HG02763 (cell line): ENCODE measurements around the gene CC2D2A.

Experiments used
- ATAC-seq: cut with Tn5 transposase; IDR thresholded peaks from one replicate; pipeline ENCODE4 v1.9.1; 2021; ENCODE audit warnings: mild to moderate bottlenecking, moderate library complexity; ENCODE audit not compliant: unreplicated experiment

Gene CC2D2A

DNA sequence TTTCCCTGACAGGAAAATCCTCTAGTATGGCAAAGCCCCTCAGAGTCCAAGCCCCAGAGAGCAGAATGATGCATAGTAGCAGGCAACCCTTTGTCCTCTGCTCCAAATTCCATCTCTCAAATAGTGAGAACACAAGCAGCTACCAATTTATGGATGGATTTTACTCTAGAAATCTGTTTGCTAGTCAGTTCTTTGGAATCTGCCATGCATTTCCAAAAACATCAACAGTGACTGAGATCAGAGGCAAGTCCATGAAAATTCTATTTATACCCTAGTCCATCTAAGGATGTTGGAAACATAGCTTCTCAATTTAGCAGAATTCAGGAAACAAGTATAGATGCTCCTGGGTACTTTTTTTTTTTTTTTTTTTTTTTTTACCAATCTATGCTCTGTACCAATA is 10.0 kb upstream of the CC2D2A start:
- no peak for ATAC-seq

DNA sequence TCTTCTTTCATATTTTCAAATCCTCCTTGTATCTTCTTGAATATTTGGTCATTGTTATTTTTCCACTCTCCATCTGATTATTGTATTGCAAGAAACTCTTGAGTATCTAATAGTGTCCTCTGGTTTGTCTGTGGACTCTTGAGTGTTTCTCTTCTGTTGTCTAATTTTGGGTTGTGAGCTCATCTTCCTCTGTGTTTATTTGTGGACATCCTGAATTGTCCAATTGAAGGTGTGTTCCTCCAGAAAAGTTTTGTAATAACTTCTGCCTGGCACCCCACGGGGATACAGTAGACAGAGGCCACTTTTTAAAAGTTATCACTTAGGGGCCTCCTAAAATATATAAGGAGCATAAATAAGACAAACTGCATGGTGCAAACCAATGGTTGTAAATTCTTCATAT is 3.1 kb upstream of the CC2D2A start:
- no peak for ATAC-seq

DNA sequence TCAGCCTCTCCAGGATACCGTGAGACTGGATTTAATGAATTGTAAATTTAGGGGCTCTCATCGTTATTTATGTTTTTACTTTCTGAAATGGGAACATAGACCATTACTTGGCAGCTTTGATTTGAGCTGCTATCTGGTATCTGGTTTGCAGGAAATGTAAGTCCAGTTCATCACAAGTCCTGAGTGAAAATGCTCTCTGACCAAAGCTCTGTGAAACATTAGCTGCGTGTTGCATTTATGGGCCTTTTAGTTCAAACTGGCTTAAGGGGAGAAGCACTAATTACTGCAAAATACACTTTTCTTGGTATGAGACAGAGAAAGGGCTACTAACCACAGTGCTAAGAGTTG is 420 bp downstream of the CC2D2A start:
- no peak for ATAC-seq

DNA sequence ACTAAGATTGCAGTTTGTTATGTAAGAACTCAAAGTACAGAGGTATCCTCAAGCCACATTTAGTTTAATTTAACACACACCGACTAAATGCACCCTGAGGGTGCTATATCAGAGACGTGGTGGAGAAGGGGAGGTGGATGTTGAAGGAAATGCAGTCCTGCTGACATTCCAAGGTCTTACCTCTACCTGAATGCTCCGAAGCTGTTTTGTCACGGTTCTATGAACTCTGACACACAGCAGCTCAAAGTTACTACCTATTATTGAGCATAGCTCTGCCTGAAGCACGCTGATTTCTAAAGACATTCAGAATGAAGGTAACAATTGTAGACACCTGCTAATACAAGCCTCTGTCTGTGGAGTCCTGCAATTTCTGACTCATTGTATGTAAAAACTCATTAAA is 6.7 kb downstream of the CC2D2A start:
- ATAC-seq: no peak

DNA sequence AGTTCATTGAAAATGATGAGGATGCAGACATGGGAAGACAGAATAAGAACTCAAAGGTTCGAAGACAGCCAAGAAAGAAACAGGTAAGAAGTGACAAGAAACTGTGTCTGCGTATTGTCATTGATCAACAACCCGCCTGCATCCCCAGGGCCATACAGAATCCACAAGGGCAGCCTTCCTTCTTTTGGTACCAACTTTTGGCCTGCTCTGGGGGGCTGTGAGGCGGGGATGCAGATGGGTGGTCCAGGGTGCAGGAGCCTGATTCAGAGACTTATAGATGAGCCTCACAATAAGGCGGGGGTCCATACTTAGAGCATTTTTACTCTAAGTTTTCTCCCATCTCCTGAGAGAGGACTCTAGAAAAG is 9.0 kb downstream of the CC2D2A start:
- ATAC-seq: no peak

DNA sequence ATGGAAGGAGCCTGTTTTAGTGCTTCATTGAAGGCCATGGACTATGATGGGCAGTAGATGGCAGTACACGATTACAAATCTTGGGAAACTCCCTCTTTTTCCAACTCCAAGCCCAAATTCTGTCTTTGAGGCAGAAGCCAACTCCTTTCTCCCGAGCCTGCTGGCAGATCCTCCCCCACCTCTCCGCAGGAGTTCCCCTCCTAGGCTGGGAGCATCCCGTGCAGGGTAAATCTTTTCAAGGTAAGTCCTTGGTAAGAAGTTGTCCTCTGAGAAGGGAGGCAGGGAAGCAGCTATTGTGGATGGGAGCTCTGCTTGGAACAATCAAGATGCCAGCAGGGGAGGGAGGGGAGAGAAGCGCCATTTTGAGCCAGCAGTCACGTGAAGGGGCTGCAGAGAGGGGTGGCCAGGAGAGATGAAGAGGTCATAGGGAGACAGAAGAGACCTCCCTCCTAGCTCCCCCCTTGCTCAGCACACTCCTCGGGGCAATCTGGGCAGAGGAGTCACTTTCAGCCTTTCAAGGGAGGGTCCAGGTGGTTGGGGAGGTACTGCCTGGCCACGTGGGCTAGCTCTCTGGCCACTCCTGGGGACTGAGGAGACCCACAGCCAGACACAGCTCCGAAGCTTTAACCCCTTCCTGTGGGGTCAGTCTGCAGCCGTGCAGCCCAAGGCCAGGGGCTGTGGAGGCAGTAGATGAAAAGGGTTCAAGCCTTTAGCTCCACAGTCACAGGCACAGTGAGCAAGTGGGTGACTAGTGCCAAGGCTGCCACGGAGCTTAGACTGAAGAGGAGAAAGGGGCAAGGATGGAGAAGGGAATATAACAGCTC is 9.6 kb downstream of the CC2D2A start:
- no peak for ATAC-seq

DNA sequence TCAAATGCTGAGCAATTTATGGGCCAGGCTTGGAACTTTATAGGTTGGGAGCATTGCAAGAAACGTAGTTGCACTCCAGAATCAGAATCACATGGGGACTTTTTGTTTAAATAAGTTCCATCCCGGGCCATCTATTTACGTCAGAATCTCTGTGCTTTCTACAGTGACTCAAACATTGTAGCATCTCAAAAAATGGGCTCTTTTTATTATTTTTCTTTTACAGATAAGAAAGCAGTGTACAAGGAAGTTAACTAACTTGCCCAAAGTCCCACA is 10.2 kb downstream of the CC2D2A start:
- ATAC-seq: no peak

DNA sequence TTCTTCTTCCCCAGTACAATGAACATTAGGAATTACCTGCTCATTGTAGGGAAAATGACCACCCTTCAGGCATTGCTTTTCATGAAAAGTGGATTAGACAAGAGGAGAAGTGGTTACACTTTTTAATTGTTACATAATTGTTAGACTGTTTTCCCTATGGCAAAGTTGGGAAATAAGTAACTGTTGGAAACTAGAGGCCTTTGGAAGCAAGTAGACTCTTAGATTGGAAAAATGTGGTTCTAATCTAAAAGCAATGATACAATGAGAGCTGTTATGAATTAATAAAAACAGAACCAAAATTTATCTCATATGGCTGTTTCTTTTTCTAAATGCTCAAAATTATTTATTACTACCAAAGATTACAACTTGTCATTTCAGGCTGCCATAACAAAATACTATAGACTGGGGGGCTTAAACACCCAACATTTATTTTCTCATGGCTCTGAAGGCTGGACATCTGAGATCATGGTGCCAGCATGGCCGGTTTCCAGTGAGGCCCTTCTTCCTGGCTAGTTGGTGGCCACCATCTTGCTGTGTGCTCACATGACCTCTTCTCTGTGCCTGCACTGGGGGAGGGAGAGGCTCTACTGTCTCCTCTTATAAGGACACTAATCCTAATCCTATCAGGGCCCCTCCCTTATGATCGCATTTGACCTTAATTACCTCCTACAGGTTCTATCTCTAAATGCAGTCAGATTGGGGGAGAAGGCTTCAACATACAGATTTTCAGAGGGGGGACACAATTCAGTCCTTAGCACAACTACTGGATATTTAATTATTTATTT is 12.5 kb downstream of the CC2D2A start:
- no peak for ATAC-seq

DNA sequence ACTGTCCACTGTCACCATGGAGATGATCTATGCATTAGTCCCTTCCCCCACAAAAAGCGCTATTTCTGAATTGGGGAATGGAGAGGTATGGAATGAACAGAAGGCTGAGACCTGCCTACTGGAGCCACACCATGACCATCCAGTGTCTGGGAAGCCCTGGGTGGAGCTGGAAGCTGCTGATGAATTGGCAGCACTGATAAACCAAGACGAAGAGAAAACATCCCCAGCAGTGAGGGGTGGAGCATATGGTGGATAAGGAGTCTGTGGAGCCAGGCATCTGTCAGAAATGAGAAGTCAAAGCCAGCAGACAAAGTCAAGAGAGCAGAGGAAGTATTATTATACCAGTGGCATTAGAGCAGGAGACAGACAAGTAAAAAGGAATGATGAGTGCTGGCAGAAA is 13.2 kb downstream of the CC2D2A start:
- no peak for ATAC-seq

DNA sequence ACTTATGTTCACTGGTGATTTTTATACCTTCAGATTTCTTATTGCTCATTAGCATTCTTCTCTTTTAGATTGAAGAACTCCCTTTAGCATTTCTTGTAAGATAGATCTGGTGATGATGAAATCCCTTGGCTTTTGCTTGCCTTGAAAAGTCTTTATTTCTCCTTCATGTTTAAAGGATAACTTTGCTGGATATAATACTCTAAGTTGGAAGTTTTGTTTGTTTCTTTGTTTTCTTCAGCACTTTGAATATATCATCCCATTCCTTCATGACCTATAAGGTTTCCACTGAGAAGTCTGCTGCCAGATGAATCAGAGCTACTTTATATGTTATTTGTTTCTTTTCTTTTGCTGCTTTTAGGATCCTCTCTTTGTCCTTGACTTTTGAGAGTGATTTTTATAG is 18.5 kb downstream of the CC2D2A start:
- no peak for ATAC-seq

DNA sequence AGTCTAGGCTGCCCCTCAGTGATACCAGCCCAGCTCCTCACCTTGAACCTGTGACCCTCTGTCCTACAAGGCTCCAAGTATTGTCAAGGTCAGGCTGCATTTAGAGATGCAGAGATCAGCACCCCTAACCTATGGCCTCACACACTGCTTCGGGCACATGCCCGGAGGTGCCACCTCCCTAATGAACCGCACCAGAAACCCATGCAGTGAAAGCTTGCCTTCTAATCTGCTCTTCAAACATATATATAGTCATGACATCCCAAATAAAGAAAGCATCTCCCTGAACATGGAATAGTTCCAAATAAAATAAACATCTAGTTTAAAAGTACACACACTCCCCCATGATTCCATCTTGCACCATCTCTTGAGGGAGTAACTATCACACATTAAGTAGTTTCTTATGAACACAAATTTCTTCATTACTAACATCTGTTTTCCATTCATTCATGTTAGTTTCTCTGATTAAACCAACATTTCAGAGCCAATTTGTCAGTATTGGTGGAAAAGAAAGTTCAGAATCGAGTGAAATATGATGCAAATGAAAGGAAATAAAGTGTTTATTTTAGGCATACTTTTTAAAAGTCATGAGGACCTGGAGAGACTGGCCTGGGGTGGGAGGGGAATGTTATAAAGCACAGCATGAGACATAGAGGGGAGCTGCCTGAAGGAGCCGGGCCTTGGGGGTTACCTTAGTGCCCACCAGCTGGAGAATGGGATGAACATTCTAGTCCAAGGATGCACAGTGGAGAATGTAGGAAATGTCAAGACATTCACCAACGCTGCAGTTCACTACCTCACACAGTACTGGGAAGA is 19.2 kb downstream of the CC2D2A start:
- no peak for ATAC-seq

DNA sequence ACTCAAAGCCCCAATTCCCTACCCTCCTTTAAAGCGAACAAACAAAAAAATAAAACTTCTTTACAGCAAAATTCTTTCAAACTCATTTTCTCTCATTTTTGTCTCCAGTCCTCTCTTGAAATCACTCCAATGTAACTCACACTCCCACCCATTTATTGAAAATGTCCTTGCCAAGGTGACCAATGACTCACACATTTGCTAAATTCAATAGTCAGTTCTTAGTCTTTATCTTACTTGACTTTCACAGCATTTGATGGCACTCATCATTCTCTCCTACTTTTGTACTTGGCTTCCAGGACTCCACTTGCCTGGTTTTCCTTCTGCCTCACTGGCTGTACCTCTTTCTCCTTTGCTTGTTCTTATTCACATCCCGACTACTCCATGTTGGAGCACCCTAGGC is 19.9 kb downstream of the CC2D2A start:
- no peak for ATAC-seq

DNA sequence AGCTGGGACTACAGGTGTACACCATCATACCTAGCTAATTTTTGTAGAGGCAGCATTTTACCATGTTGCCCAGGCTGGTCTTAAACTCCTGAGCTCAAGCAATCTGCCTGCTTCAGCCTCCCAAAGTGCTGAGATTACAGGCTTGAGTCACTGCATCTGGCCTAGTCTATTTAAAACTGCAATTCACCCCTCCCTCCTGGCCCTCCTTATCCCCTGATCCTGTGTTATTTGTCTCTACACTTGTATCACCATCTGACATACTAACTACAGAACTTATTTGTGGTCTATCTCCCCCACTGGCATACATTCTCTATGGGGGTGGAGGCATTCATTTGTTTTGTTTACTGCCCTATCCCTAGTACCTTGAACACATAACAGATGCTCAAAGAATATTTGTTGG is 23.7 kb downstream of the CC2D2A start:
- no peak for ATAC-seq

DNA sequence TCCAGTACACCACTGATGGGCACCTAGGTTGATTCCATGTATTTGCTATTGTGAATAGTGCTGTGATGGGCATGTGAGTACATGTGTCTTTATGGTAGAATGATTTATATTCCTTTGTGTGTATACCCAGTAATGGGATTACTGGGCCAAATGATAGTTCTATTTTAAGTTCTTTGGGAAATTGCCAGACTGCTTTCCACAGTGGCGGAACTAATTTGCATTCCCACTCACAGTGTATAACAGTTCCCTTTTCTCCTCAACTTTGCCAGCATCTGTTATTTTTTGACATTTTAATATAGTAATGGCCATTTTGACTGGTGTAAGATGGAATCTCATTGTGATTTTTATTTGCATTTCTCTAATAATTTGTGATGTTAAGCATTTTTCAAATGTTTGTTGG is 25.9 kb downstream of the CC2D2A start:
- no peak for ATAC-seq

DNA sequence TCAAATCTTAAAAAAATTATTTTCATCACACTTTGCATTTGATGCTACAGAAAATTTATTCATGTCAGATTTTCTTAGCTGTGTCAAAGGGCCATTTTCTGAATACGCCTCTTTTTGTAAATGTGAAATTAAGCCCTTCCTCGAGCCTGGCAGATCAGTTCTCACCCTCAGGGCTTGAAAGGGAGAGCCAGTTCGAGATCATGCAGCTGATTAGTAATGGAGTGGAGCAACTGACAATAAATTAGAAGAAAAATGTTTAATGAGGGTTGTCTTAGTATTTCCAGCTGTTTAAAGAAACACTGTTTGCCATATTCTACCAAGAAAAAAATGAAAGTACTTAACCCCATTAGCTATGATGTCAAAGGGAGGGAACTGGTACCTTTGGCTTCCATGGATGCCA is 28.7 kb downstream of the CC2D2A start:
- no peak for ATAC-seq

DNA sequence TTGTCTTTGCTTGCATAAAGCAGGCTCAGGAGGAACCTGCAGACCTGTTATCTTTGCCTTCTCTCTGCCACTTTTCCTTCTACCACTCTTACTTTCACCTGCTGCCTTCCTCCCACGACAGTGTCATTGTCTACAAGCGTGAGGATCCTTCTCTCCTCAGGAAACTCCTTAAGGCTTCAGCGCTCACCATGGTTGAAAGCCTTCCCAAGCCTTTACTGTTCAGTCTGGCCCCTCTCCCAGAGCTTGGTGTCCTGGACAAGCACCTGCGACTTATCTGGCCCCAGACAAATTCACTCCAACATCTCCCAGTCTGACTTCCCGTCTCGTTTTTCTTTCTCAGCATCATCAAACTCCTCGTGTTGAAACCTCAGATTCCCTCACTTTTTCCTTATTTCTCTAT is 31.0 kb downstream of the CC2D2A start:
- no peak for ATAC-seq

DNA sequence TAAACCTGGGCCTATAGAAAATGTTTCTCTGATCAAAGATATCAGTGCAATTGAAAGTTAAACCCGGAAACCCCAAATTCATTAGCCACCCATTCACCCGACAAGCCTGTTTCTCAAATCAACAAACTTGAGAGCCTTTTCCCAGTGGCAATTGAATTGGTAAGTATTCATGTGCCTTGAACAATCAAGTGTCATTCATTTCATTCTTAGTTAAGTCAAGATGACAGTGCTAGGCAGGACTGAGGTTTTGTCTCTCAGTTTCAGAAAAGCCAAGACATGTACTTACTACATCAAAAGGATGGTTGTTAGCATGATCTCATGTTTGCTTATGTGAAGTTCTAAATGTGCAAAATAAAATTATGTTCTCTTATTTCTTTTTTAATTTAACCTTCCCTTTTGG is 32.3 kb downstream of the CC2D2A start:
- ATAC-seq: no peak

DNA sequence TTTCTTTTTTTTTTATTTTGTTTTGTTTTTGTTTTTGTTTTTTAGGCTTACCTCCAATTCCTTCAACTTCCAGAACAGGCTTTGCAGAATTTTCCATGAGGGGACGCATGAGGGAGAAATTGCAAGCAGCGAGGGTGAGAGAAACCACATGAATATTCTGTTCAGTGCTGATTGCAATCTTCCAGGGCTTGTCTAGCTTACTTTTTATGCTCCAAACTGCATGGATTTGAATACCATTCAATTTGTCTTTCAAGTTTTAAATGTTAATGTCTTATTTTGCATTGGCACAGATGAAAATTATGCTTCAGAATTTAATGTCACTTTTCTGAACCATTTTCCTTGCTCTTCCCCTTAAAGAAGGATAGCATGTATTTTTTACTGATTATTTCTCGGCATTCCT is 32.7 kb downstream of the CC2D2A start:
- ATAC-seq: no peak

DNA sequence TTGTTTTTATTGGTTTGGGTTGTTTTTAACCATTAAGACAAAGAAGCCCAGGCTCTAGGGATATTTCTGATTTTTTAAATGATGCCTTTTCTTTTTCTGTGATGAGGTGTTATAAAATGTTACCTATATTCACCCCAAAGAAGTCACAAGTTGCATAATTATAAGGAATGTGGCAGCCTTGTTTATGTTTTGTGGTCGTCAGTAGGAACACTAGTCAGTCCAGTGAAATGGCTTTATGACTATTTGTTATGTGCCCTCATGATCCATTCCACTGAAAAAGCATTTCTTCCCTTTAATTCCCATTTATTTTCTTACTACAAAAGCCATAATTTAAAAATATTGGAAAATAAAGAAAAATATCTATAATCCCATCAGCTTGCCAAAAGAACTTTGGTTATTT is 34.4 kb downstream of the CC2D2A start:
- no peak for ATAC-seq

DNA sequence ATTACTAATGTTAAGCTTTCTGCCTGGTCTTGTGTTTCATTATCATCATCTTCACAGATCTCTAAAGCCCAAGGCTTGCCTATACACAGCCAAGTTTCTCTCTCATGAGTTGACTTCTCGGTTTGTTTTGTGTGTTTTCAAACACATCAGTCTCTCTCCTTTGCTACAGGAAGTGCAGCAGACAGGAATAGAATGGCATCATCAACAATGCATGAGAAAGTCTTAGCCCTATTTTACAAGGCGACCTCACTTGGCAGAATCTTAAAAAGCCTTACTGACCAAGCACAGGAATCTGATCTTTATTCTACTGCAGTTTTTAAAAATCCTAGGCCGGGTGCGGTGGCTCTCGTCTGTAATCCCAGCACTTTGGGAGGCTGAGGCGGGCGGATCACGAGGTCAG is 36.8 kb downstream of the CC2D2A start:
- ATAC-seq: no peak

DNA sequence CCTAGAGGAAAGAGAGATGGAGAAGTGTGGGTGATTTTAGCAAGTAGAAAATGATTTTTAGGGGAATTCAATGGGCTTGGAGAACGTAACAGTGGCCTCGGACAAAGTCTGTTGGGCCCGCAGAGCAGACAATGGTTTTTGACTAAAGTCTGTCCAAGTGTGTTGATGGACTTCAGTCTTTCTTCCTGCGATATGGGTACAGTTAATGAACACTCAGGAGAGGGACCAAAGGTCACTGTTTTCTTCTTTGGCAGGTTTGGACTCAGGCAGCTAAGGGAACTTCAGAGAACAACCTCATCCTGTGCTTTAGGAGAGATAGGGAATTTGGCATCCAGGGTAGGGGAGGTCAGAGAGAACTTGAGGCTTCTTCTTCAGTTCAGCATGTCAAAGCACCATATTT is 38.0 kb downstream of the CC2D2A start:
- ATAC-seq: no peak

DNA sequence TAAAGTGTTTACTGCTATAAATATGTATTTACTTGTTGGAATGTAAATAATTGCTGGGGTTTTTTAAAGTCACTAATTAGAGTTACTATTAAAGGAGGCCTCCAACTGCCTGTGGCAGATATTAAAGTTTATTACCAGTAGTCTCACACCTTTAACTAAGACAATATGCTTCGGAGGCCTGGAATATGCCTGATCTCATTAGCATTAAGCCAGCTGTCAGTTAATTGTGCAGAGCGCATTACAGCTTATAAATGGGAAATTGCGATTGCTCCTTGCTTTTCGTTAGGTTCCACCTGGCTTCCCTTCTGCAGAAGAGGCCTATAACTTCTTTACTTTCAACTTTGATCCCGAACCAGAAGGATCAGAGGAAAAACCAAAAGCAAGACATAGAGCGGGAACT is 41.3 kb downstream of the CC2D2A start:
- ATAC-seq: no peak
